ENCODE measurements around the gene PDXDC1. TPM values are rescaled to one million over a fixed set of nuclear protein-coding genes. Genes with fewer than 3 reads are reported as not detected.
"Not testable (repeated sequence)": the region's sequence is repeated elsewhere in the genome, so short reads cannot be mapped to it uniquely, and the experiment has no call there.

PDXDC1 gene
- polyA plus RNA-seq, 1 donor: 142 TPM

- DNase-seq: not testable (repeated sequence)
Measured at GRCh38 chr16:15130943-15131700, 156.3 kb downstream of the PDXDC1 start.

- not testable (repeated sequence) for DNase-seq
Measured at GRCh38 chr16:15132719-15133428, 158.0 kb downstream of the PDXDC1 start.

- not testable (repeated sequence) for DNase-seq
Measured at GRCh38 chr16:15133554-15133953, 158.7 kb downstream of the PDXDC1 start.

- DNase-seq: not testable (repeated sequence)
Measured at GRCh38 chr16:15134752-15135482, 160.1 kb downstream of the PDXDC1 start.

GRCh38 chr16:15135483-15136360 is 160.9 kb downstream of the PDXDC1 start:
- DNase-seq: not testable (repeated sequence)

- DNase-seq: not testable (repeated sequence)
Measured at GRCh38 chr16:15137514-15137913, 162.7 kb downstream of the PDXDC1 start.

- not testable (repeated sequence) for DNase-seq
Measured at GRCh38 chr16:15140444-15141365, 165.9 kb downstream of the PDXDC1 start.

GRCh38 chr16:15141586-15141985 is 166.8 kb downstream of the PDXDC1 start:
- no peak for DNase-seq

- not testable (repeated sequence) for DNase-seq
Measured at GRCh38 chr16:15142107-15142890, 167.5 kb downstream of the PDXDC1 start.

GRCh38 chr16:15142891-15143600 is 168.2 kb downstream of the PDXDC1 start:
- DNase-seq: not testable (repeated sequence)

GRCh38 chr16:15143601-15144091 is 168.8 kb downstream of the PDXDC1 start:
- not testable (repeated sequence) for DNase-seq

GRCh38 chr16:15144092-15144631 is 169.3 kb downstream of the PDXDC1 start:
- peak; percentile 24 for DNase-seq

- not testable (repeated sequence) for DNase-seq
Measured at GRCh38 chr16:15144781-15145417, 170.1 kb downstream of the PDXDC1 start.

GRCh38 chr16:15145418-15146263 is 170.8 kb downstream of the PDXDC1 start:
- not testable (repeated sequence) for DNase-seq

- not testable (repeated sequence) for DNase-seq
Measured at GRCh38 chr16:15146264-15146662, 171.4 kb downstream of the PDXDC1 start.

GRCh38 chr16:15148831-15149230 is 174.0 kb downstream of the PDXDC1 start:
- not testable (repeated sequence) for DNase-seq

- DNase-seq: not testable (repeated sequence)
Measured at GRCh38 chr16:15149260-15149659, 174.4 kb downstream of the PDXDC1 start.
